ENCODE results near the gene ZFYVE21.
A peak's percentile ranks its signal among the peaks of the same experiment; 100 is the strongest.
"Not testable (repeated sequence)": the region's sequence is repeated elsewhere in the genome, so short reads cannot be mapped to it uniquely, and the experiment has no call there.

ZFYVE21 gene

GRCh38 chr14:103770902-103771301 is 55.3 kb downstream of the ZFYVE21 start:
- DNase-seq = peak; percentile 21

- DNase-seq = peak; percentile 21
Observed at GRCh38 chr14:103772078-103772712, 56.6 kb downstream of the ZFYVE21 start.

GRCh38 chr14:103773521-103773920 is 57.9 kb downstream of the ZFYVE21 start:
- no peak for DNase-seq

DNA sequence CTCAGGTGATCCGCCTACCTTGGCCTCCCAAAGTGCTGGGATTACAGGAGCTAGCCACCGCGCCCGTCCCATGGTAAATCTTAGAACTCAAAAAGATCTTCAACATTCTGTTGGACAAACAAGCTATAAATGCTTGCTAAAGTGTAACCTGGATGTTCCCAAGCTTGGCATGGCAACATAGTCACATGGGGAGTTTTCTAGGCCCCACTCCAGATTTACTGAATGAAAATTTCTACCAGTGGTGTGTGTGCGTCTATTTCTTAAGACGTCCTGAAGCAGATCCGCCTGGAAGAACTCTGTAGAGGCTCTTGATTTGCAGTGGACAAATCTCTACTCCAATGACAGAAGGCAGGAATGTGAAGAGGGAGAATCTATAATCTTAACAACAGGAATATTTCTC is 59.9 kb downstream of the ZFYVE21 start:
- DNase-seq = no peak

- not testable (repeated sequence) for DNase-seq
Observed at GRCh38 chr14:103776319-103776718, 60.7 kb downstream of the ZFYVE21 start.

DNA sequence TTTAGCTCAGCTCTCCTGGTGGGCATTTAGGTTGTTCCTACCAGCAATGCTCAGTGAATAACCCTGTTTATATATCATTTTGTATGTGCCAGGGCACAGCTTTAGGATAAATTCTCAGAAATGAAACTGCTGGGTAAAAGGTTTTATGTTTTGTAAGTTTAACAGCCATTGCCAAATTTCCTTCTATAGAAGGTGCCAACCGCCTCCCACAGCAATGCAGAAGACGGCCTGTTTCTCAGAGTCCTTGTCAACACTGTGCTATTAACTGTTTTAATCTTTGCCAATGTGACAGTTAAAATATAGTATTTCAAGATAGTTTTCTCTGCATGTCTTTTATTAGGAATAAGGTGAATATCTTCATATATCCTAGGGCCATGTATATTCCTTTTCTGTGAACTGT is 66.8 kb downstream of the ZFYVE21 start:
- DNase-seq = no peak

Data from hematopoietic multipotent progenitor cell treated with erythropoietin and hydrocortisone succinate and interleukin-3 and kit ligand, for 8 days (in vitro differentiated cells).